B cell (primary cell): Measurements from ENCODE around the gene MRPL16. TPM values are rescaled to one million over a fixed set of nuclear protein-coding genes. Genes with fewer than 3 reads are reported as not detected.
"Not testable (repeated sequence)": the region's sequence is repeated elsewhere in the genome, so short reads cannot be mapped to it uniquely, and the experiment has no call there.

Source experiments
- ATAC-seq: fragments of 200-7000 bp; cut with Tn5 transposase; one replicate; pipeline ENCODE4 v1.10.0; 2021; ENCODE audit warnings: low read depth, mild to moderate bottlenecking, moderate number of reproducible peaks, moderate library complexity
- CTCF ChIA-PET: fragments of 350-600 bp; sonication (Branson Sonifier 250); formaldehyde crosslinking; loops from one replicate; lab custom pipeline; 2021; ENCODE audit warnings: antibody characterized with exemption, inconsistent platforms; lab: Charles Lee
- POLR2A ChIA-PET: fragments of 350-600 bp; sonication (Branson Sonifier 250); formaldehyde crosslinking; loops from one replicate; lab custom pipeline; 2021; ENCODE audit warnings: antibody characterized with exemption; lab: Charles Lee
- DNase-seq: peaks from one replicate; pipeline ENCODE4 v3.0.0; 2013
- H2AFZ ChIP-seq: 2 replicates; pipeline ENCODE4 v1.6.1; 2012; ENCODE audit warnings: mild to moderate bottlenecking, low read depth, low read length; ENCODE audit not compliant: insufficient read depth, poor library complexity, severe bottlenecking
- H3K27ac ChIP-seq, 2 donors: 1 replicate in 1 of 2; 2 replicates in 1 of 2; pipeline ENCODE4 v1.5.1; 2012 to 2013; ENCODE audit warnings: low read length in 2 of 2, mild to moderate bottlenecking in 2 of 2, moderate library complexity in 1 of 2
- H3K27me3 ChIP-seq, 4 experiments: fragments of 200-600 bp in 1 of 4; sonication (generic) in 1 of 4; replicated peaks in 1 of 4; 1 replicate in 2 of 4; 2 replicates in 2 of 4; pipeline versions ENCODE4 v1.6.1 to v1.7.0; 2013 to 2016; ENCODE audit warnings: low read length in 3 of 4, mild to moderate bottlenecking in 2 of 4, mixed read lengths in 1 of 4, moderate library complexity in 1 of 4; ENCODE audit not compliant: insufficient read depth in 4 of 4, control insufficient read depth in 3 of 4; ENCODE audit errors: control extremely low read depth in 1 of 4
- H3K36me3 ChIP-seq, 2 experiments: replicated peaks in 1 of 2; 1 replicate in 1 of 2; 2 replicates in 1 of 2; pipeline versions ENCODE4 v1.6.1 to v1.7.1; 2013; ENCODE audit warnings: low read length in 1 of 2; ENCODE audit not compliant: insufficient read depth in 2 of 2, control insufficient read depth in 1 of 2; ENCODE audit errors: control extremely low read depth in 1 of 2, extremely low read depth in 1 of 2
- H3K4me1 ChIP-seq, 2 donors: fragments of 200-600 bp in 1 of 2; sonication (generic) in 1 of 2; 1 replicate in 1 of 2; 2 replicates in 1 of 2; pipeline versions ENCODE4 v1.5.1 to v1.6.1; 2013 to 2017; ENCODE audit warnings: low read length in 2 of 2; ENCODE audit not compliant: control insufficient read depth in 2 of 2, insufficient read depth in 2 of 2
- H3K4me2 ChIP-seq: replicated peaks from 2 replicates; pipeline ENCODE3; 2012; ENCODE audit warnings: mild to moderate bottlenecking, low read depth, low read length; ENCODE audit not compliant: poor library complexity, severe bottlenecking
- H3K4me3 ChIP-seq, 5 experiments: fragments of 200-600 bp in 1 of 5; sonication (generic) in 1 of 5; 1 replicate in 3 of 5; 2 replicates in 2 of 5; pipeline versions ENCODE4 v1.5.1 to v1.7.0; 2011 to 2016; ENCODE audit warnings: low read length in 4 of 5, mild to moderate bottlenecking in 4 of 5, low read depth in 2 of 5, control low read depth in 1 of 5, moderate library complexity in 1 of 5; ENCODE audit not compliant: insufficient read depth in 1 of 5; ENCODE audit errors: control extremely low read depth in 1 of 5, extremely low read depth in 1 of 5
- H3K79me2 ChIP-seq: fragments of 200-600 bp; sonication (generic); one replicate; pipeline ENCODE4 v1.6.0; 2016; ENCODE audit warnings: low read length; ENCODE audit not compliant: control insufficient read depth, insufficient read depth
- H3K9ac ChIP-seq: fragments of 200-600 bp; sonication (generic); 2 replicates; pipeline ENCODE4 v1.6.1; 2017; ENCODE audit warnings: mild to moderate bottlenecking, low read length, moderate library complexity
- H3K9me3 ChIP-seq, 3 donors: one replicate each; pipeline versions ENCODE4 v1.6.1 to v1.7.1; 2013; ENCODE audit warnings: low read length in 2 of 3; ENCODE audit not compliant: control insufficient read depth in 2 of 3, insufficient read depth in 1 of 3; ENCODE audit errors: control extremely low read depth in 1 of 3
- H4K20me1 ChIP-seq: 2 replicates; pipeline ENCODE4 v1.6.0; 2012; ENCODE audit warnings: mild to moderate bottlenecking, low read length; ENCODE audit not compliant: insufficient read depth, control insufficient read depth, poor library complexity, severe bottlenecking
- H3K27ac Mint-ChIP-seq: one replicate; pipeline ENCODE4 v1.8.0; 2021; ENCODE audit warnings: mixed read lengths
- H3K27me3 Mint-ChIP-seq: one replicate; pipeline ENCODE4 v1.8.0; 2021; ENCODE audit warnings: mixed read lengths
- H3K4me1 Mint-ChIP-seq: one replicate; pipeline ENCODE4 v1.8.0; 2021; ENCODE audit warnings: mixed read lengths
- H3K4me3 Mint-ChIP-seq: one replicate; pipeline ENCODE4 v1.8.0; 2021; ENCODE audit warnings: mixed read lengths
- H3K9me3 Mint-ChIP-seq: one replicate; pipeline ENCODE4 v1.8.0; 2022; ENCODE audit warnings: mixed read lengths; ENCODE audit not compliant: insufficient read depth
- EZH2 ChIP-seq: IDR thresholded peaks from 2 replicates; pipeline ENCODE4 v1.6.1; 2012; ENCODE audit warnings: borderline replicate concordance, low read depth, mild to moderate bottlenecking, moderate library complexity, low read length; ENCODE audit not compliant: insufficient read depth, poor library complexity, severe bottlenecking
- WGBS: methylation state at CpG from one replicate; pipeline ENCODE4 v1.1.5; 2013; ENCODE audit warnings: missing lambda C conversion rate; ENCODE audit not compliant: insufficient coverage; 5-methylcytosine and 5-hydroxymethylcytosine counted together
- intact Hi-C: fragments of 100-400 bp; cut with micrococcal nuclease; formaldehyde crosslinking; loops from one replicate; pipeline ENCODE4 v1.10.0; 2022
- polyA plus RNA-seq: library from polyadenylated mRNA; depleted of rRNA; stranded (reverse); fragments of >200 nt; gene quantifications from 2 replicates; pipeline ENCODE4 v1.2.3, GENCODE V29; 2012
- total RNA-seq, 2 donors: library from RNA; stranded (reverse); fragments of 120-200 nt in 1 of 2; gene quantifications; 1 replicate in 1 of 2; 2 replicates in 1 of 2; pipeline versions ENCODE4 v1.2.3 to v1.2.4, GENCODE V29; 2013 to 2022
- TF ChIP-seq, protein P1 (sequence below): fragments of 200-600 bp; IDR thresholded peaks from one replicate; pipeline ENCODE4 v1.8.0; 2022; ENCODE audit warnings: antibody characterized with exemption, mild to moderate bottlenecking

The MRPL16 gene
- total and polyA plus RNA-seq, 2 donors (not counting 1 experiment from before 2014, with no cell fraction given), result 38.3 to 41.0 TPM

DNA sequence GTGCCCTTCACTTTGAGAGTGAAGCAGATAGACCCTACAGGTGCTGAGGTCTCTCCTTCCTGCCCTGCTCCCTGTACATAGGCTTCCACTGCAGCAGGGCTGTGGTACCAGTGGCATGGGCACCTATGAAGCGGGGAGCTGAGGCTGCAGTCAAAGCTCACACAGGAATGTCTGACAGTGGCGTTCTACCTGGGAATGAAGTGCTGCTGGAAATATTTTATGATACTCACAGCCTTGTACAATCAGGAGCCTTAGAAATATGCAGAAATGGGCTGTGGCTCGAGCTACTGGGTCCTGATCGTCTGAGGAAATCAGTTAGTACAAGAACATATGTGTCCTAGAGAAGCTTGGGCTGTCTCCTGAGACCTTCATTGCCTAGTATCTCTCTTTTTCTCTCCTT is 24.8 kb downstream of the MRPL16 start:
- POLR2A ChIA-PET, result interaction anchor here (0.7 kb wide), 1 partner anchor 31 kb away, joined by 4 read pairs; the partner anchor contains the start of gene STX3
- H3K4me3 Mint-ChIP-seq, result no peak overlapping the region

DNA sequence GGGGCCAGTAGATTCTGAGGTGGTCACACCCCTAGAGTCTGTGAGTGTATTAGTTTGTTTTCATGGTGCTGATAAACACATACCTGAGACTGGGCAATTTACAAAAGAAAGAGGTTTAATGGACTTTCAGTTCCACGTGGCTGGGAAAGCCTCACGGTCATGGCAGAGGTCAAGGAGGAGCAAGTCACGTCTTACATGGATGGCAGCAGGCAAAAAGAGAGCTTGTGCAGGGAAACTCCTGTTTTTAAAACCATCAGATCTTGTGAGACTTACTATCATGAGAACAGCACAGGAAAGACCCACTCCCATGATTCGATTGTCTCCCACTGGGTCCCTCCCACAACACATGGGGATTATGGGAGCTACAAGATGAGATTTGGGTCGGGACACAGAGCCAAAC is 26.1 kb downstream of the MRPL16 start:
- H3K27me3 Mint-ChIP-seq, H3K4me1 ChIP-seq, DNase-seq, H2AFZ ChIP-seq, H3K27ac Mint-ChIP-seq, H3K4me2 ChIP-seq, H3K4me3 Mint-ChIP-seq, H3K27ac ChIP-seq, H3K27me3 ChIP-seq, H3K9me3 Mint-ChIP-seq, H3K79me2 ChIP-seq, ATAC-seq, H3K9ac ChIP-seq, H3K4me1 Mint-ChIP-seq, intact Hi-C loops, H4K20me1 ChIP-seq, POLR2A ChIA-PET, H3K9me3 ChIP-seq, H3K36me3 ChIP-seq, H3K4me3 ChIP-seq: not testable (repeated sequence)
- CTCF ChIA-PET, result interaction anchor here (1.1 to 1.8 kb wide), 2 partner anchors 17 to 20 kb away, joined by 3 to 8 read pairs; no protein-coding TSS in a partner anchor
- WGBS, result 92% methylated on average over 3 of the region's 5 CpGs

More for the DNA sequence above, 24.8 kb downstream of the MRPL16 start:
- Histone ChIP-seq H3K9me3 (no peaks in the 10 kb centered on the region), H3K27ac (no peak overlapping the region), H3K27me3 (no peaks in the 10 kb centered on the region), H2AFZ (no peak overlapping the region), H3K9ac (no peak overlapping the region), H3K4me1 (no peaks in the 10 kb centered on the region), H4K20me1 (no peaks in the 10 kb centered on the region), H3K4me2 (no peak overlapping the region), H3K79me2 (no peaks in the 10 kb centered on the region), H3K4me3 (no peak overlapping the region), H3K36me3 (peaks cover 0 to 8% of the 10 kb centered on the region in 2 experiments)
- no peak for TF ChIP-seq EZH2
- TF ChIP-seq, protein P1, sequence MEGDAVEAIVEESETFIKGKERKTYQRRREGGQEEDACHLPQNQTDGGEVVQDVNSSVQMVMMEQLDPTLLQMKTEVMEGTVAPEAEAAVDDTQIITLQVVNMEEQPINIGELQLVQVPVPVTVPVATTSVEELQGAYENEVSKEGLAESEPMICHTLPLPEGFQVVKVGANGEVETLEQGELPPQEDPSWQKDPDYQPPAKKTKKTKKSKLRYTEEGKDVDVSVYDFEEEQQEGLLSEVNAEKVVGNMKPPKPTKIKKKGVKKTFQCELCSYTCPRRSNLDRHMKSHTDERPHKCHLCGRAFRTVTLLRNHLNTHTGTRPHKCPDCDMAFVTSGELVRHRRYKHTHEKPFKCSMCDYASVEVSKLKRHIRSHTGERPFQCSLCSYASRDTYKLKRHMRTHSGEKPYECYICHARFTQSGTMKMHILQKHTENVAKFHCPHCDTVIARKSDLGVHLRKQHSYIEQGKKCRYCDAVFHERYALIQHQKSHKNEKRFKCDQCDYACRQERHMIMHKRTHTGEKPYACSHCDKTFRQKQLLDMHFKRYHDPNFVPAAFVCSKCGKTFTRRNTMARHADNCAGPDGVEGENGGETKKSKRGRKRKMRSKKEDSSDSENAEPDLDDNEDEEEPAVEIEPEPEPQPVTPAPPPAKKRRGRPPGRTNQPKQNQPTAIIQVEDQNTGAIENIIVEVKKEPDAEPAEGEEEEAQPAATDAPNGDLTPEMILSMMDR, result no peak
- no peak overlapping the region for H3K27ac Mint-ChIP-seq
- H3K9me3 Mint-ChIP-seq, result no peaks in the 10 kb centered on the region
- H3K4me1 Mint-ChIP-seq, result peaks cover 3% of the 10 kb centered on the region
- ATAC-seq (no peak), DNase-seq (no peak)
- no peaks in the 10 kb centered on the region for H3K27me3 Mint-ChIP-seq
- intact Hi-C loops, result no loop called here
- no CpG with 5 or more reads among the region's 4 CpGs for WGBS
- CTCF ChIA-PET, result interaction anchor here (0.7 to 1.1 kb wide), 2 partner anchors 7 to 19 kb away, joined by 3 read pairs; no protein-coding TSS in a partner anchor
